ENCODE data around the gene SIPA1L2. TPM values are rescaled to one million over a fixed set of nuclear protein-coding genes. Genes with fewer than 3 reads are reported as not detected.
A peak's percentile ranks its signal among the peaks of the same experiment; 100 is the strongest.
"Not testable (repeated sequence)": the region's sequence is repeated elsewhere in the genome, so short reads cannot be mapped to it uniquely, and the experiment has no call there.

Gene SIPA1L2
- total RNA-seq, 1 donor from 2014 or later = 35.6 TPM

DNA sequence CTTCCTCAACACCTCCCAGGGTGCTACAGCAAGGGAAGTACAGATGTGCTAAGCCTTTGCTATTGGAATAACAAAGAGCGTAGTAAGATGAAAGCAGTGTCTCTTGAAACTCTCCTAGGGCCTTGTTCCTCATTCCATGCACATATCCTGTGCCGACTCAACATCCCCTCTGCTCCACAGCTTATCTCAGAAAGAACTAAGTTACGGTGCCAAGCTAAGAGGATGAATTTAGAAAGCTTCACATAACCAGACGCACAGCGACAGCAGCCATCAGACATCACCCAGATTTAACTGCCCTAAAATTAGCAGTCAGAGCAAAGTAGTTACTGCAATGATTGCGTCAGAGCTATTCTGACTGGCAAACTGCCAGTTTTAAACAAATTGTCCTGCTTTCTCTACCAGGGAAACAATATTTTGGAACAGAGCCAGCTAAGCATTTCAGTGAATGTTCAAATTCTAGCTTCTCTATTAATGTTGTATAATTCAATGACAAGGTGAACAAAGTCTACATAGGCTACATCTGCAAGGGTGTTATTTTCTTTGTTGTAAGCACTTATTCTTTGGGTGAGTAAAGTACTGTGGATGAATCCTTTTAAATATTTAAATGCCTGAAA lies 9.5 kb downstream of the SIPA1L2 start:
- DNase-seq (ENCODE audit: low spot score) = peak; percentile 75

- DNase-seq (ENCODE audit: low spot score) = no peak
These were observed 12.7 kb downstream of the SIPA1L2 start for GRCh38 chr1:232617237-232617636.

DNA sequence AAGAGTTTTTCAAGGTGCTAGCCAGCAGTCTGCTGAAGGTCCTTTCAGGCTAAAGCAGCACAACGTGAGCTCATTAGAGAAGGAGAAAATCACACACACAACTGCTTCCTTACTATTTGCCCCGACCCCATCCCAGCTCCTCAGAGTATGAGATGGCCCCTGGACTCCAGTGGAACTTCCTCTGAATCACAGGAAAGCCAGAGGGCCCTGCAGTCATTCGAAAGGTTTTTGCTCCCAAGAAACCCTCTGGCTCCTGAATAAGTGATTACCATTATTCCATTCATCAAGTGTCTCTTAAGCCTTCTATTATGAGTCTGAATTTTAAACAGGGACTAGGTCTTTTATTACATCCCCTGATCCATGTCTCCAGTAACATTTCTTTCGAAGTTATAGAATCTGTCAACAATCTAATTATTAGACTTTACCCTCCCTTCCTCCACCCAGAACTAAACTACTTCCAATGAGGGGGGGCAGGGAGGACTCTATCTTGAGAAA lies 14.6 kb downstream of the SIPA1L2 start:
- no peak for DNase-seq (ENCODE audit: low spot score)

- DNase-seq (ENCODE audit: low spot score) = no peak
These were observed 15.1 kb downstream of the SIPA1L2 start for GRCh38 chr1:232614811-232615210.

DNA sequence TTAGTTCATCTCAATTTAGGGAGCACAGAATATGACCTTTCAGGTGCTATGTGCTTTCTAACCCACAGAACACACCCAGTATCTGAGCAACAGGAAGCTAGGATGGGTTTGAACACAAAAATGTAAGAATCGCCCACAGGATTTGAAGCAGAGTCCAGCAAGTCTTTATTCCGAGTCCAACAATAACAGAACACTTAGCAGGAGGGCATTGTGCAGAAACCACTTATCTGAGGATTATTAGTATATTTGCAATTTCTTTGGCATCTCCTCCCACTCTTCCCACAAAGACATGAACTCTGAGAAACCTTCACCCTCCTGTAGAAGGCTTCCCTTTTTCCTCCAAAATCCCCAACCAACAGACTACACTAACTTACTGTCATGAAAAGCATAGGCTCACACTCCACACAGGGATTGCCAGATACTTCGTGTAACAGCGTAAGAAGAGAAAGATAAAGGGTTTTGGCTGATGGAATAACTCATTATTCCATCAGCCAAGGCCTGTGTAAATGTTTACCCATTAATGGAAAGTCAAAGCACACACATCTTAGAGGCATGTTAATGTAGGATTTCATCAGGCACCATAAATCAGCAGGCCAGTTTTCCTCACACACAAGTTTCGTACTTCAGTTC lies 16.1 kb downstream of the SIPA1L2 start:
- DNase-seq (ENCODE audit: low spot score) = no peak

GRCh38 chr1:232612836-232613235 lies 17.1 kb downstream of the SIPA1L2 start:
- DNase-seq (ENCODE audit: low spot score) = not testable (repeated sequence)

DNA sequence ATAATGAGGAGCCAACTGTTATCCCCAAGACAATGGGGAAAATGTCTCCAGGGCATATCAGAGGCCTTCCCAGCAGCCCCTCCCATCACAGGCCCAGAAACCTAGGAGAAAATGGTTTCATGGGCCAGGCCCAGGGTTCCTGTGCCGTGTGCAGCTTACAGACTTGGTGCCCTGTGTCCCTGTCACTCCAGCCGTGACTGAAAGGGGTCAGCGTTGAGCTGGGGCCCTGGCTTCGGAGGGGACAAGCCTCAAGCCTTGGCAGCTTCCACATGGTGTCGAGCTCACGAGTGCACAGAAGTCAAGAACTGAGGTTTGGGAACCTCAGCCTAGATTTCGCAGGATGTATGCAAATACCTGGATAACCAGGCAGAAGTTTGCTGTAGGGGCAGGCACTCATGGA lies 18.1 kb downstream of the SIPA1L2 start:
- no peak for DNase-seq (ENCODE audit: low spot score)

- not testable (repeated sequence) for DNase-seq (ENCODE audit: low spot score)
These were observed 18.8 kb downstream of the SIPA1L2 start for GRCh38 chr1:232610902-232611745.

GRCh38 chr1:232610192-232610901 lies 19.6 kb downstream of the SIPA1L2 start:
- no peak for DNase-seq (ENCODE audit: low spot score)

DNA sequence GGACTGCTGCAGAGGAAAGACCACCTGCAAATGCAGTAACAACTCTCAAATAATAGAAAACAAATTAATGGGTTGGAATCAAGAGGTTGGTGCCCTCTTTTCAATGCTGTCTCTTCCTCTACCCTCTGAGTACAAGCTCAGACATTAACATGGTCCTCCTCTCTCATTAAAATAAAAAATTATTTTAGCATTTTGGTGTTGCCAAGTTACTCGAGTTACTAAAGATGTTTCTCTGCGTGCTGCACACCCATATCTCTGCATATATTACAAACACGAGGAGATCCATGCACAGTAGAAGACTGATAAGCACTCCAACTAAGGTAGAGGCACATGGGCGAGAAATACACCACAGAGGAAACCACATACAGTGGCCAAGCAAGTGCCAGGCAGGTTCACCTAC lies 21.5 kb downstream of the SIPA1L2 start:
- DNase-seq (ENCODE audit: low spot score) = no peak

DNA sequence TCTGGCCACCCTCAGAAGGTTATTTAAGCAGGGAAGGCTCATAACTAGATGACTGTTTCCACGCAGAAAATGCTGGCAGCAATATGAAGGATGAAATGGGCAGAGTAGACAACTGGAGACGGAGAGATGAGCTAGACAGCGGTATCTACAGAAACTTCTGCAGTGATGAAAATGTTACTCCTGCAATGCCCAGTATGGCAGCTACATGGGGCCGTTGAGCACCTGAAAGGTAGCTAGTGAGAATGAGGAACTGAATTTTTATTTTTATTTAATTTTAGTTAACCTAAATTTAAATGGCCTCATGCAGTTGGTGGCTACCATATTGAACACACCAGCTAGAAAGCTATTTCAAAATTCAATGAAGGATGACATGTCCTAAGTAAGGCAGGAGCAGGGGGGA lies 27.3 kb downstream of the SIPA1L2 start:
- DNase-seq (ENCODE audit: low spot score) = no peak

DNA sequence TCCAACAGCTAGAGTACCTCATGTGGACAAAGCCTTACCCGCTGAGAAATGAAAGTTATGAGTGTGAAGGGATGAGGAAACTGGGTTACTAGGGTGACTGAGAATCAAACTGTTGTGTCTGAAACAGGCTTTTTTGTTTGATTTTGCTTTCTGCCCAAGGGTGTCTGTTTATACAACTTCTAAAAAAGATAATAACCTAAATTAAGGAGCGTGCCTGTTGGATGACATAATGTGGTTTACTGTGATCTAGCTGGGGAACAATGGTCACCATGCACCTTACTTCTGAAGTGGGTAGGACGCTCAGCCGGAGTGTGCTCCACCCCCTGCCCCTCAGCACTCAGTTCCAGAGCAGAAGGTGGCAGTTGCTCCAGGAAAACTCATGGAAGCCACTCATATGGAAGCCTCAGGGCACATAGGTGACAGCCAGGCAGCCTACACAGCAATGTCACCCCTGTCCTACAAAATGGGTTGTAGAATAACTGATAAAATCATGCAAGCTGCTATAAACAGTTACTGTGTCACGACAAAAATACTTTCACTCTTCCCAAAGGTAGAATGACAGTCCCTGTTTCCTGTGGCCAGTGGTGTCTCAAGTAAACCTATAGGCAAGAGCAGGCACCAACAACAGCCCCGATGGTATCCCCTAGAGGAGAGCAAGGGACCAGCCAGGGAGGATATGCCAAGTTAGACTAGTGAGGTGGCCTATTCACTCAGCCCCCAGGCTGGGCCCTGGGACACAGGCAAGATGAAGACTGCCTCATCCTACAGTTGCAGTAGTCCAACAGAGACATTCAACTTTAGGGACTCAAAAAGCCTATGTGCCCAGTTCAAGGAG lies 29.3 kb downstream of the SIPA1L2 start:
- DNase-seq (ENCODE audit: low spot score) = no peak

- no peak for DNase-seq (ENCODE audit: low spot score)
These were observed 30.5 kb downstream of the SIPA1L2 start for GRCh38 chr1:232599178-232600041.

DNA sequence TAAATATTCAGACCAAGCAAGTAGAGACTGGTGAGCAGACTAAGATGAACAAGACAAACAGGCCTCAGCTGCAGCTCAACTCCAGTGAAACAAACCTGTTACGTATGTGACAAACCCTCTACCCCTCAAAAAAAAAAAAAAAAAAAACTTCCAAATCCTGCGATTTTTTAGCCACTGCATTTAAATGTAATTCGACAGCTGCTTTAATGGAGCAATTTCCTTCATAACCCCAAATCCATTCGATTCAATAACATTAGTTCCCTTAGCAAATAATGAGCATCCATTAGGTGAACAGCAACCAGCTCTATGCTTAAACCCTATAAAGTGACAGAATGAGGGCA lies 31.1 kb downstream of the SIPA1L2 start:
- DNase-seq (ENCODE audit: low spot score) = no peak

DNA sequence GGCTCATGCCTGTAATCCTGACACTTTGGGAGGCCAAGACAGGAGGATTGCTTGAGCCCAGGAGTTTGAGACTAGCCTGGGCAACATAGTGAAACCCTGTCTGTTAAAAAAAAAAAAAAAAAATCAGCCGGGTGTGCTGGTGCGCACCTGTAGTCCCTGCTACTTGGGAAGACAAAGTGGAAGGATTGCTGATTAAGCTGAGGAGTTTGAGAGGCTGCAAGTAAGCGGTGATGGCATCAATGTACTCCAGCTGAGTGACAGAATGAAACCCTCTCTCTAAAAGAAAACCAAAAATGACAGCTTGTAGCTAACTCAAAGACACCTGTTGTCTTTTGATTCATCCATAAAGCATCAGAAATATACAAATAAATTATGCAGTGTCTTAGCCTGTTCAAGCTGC lies 31.8 kb downstream of the SIPA1L2 start:
- DNase-seq (ENCODE audit: low spot score) = no peak

GRCh38 chr1:232597721-232598120 lies 32.2 kb downstream of the SIPA1L2 start:
- no peak for DNase-seq (ENCODE audit: low spot score)

DNA sequence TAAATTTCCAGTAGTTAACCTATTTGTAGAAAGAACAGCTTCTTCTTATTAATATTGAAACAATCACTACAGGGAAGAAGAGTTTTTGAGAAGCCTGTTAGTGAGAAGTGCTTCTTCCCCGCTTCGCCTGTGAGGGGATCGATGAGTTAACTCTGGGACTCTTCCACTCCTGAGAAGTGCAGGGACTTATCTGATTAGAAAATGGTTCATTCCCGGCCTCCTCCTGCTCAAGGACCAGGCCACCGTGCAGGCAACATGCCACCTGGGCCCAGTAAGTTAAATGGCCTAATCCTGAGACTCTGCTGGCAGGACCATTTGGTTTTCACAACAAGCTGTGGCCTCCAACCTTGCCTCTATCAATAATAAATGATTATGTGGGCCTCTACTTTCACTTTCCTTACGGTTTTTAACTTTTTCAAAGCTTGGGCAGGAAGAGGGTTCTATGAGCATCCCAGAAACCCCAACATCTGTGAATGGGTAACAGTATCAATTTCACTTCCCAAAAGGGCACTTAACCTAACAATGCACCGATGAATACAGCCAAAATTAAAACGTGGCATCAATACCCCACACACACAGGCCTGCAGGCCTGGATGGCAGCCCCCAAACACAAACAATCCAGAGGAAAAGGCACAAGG lies 33.1 kb downstream of the SIPA1L2 start:
- DNase-seq (ENCODE audit: low spot score) = no peak

GRCh38 chr1:232594768-232595698 lies 34.9 kb downstream of the SIPA1L2 start:
- DNase-seq (ENCODE audit: low spot score) = no peak
